Measurements from ENCODE around the gene NEDD4L. TPM values are rescaled to one million over a fixed set of nuclear protein-coding genes. Genes with fewer than 3 reads are reported as not detected.
A peak's percentile ranks its signal among the peaks of the same experiment; 100 is the strongest.

Gene NEDD4L
- total RNA-seq, 4 donors from 2014 or later, result 22.7 to 39.9 (median 34.7) TPM

DNA sequence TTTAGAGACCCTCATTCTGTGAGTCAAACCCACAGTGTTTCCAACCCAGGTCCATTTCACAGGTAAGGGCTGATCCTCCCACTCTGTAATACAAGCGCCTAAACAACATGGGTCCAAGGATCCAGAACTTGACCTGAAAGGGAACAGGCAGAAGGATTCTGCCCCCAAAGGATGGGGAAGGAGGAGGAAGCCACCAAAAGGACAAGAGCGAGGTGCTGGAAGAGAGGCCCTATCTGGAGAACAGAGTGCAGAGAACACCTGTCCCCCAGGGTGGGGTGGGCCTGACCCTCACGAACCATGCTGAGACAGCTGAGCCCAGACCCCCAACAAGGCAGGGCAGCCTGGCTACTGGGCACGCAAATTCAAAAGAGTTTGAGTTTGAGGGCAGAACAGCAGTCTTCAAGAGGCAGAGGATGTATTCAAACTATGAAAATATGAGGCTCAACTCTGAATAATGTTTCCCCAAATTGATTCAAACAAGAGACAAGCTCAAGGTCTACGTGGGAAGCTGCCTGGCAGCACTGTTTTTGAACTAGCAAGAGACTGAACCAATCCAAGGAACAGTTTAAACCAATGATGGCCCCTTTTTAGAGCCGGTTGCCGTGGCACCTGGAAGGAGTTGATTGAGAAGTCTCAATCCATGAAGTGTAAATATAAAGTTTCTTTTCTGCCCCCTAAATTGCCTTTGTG lies 372.1 kb downstream of the NEDD4L start:
- 90% methylated on average over 6 of the region's 7 CpGs for WGBS
- intact Hi-C loops (cut with DNase I), result no loop called here
- Histone ChIP-seq H3K36me3 (no peaks in the 10 kb centered on the region), H3K4me3 (no peak overlapping the region), H3K27me3 (no peaks in the 10 kb centered on the region), H3K4me1 (peaks cover 6 to 23% (median 19%) of the 10 kb centered on the region in 4 donors), H3K9me3 (no peaks in the 10 kb centered on the region), H3K27ac (replicated peaks in 1 of 4) (no peak overlapping the region)
- no peak for DNase-seq (ENCODE audit: extremely low spot score)
- TF ChIP-seq, protein P1, sequence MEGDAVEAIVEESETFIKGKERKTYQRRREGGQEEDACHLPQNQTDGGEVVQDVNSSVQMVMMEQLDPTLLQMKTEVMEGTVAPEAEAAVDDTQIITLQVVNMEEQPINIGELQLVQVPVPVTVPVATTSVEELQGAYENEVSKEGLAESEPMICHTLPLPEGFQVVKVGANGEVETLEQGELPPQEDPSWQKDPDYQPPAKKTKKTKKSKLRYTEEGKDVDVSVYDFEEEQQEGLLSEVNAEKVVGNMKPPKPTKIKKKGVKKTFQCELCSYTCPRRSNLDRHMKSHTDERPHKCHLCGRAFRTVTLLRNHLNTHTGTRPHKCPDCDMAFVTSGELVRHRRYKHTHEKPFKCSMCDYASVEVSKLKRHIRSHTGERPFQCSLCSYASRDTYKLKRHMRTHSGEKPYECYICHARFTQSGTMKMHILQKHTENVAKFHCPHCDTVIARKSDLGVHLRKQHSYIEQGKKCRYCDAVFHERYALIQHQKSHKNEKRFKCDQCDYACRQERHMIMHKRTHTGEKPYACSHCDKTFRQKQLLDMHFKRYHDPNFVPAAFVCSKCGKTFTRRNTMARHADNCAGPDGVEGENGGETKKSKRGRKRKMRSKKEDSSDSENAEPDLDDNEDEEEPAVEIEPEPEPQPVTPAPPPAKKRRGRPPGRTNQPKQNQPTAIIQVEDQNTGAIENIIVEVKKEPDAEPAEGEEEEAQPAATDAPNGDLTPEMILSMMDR (IDR thresholded peaks at IDR 0.05), result no peak
- TF ChIP-seq POLR2A (IDR thresholded peaks at IDR 0.05; ENCODE audit: low read depth) (no peak), EP300 (IDR thresholded peaks at IDR 0.05) (no peak), POLR2AphosphoS5 (IDR thresholded peaks at IDR 0.05) (no peak)

DNA sequence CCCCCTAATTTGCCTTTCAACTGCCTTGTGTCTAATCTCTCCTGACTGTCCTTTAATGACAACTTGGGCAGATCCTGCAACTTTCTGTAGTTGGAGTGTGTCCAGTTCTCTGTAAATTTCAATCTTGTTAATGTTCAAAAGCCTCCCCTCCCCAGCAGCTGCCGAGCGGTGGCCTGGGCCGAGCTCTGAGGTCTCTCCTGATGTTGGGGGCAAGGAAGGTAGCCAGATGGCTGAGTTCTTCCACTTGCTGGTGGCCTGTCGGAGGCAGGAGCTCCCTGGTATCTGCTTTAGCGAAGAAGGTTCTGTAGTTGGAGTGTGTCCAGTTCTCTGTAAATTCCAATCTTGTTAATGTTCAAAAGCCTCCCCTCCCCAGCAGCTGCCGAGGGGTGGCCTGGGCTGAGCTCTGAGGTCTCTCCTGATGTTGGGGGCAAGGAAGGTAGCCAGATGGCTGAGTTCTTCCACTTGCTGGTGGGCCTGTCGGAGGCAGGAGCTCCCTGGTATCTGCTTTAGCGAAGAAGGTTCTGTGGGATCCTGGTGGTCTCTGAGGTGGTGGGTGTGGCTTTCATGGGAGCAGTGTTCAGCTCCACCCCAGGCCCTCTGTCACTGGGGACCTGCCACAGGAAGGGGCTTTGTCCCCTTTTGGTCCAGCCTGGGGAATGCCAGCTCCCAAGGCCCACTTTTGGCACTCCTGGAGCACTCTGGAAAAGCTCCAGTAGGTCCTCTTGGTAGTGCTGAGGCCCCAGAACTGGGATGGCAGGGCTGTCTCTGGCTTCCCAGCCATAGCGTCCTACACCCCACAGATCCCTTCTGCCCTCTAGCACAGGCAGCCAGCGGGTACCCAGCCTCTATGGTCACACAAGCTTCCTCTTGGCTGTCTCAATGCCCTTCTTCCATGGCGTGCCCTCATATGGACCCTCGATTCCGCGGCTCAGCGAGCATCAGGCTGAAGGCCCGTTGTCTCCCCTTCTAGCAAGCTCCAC lies 373.0 kb downstream of the NEDD4L start:
- Histone ChIP-seq H3K4me1 (peaks cover 6 to 23% (median 19%) of the 10 kb centered on the region in 4 donors), H3K4me3 (no peak overlapping the region), H3K27ac (replicated peaks in 1 of 4) (peak overlapping the region; percentile 27 to 55 (median 44)), H3K36me3 (no peaks in the 10 kb centered on the region), H3K9me3 (no peaks in the 10 kb centered on the region), H3K27me3 (no peaks in the 10 kb centered on the region)
- 80% methylated on average over 16 of the region's 16 CpGs for WGBS
- no peak for DNase-seq (ENCODE audit: extremely low spot score)
- TF ChIP-seq POLR2A (IDR thresholded peaks at IDR 0.05; ENCODE audit: low read depth), result no peak
- TF ChIP-seq POLR2AphosphoS5 (IDR thresholded peaks at IDR 0.05), result no peak
- TF ChIP-seq EP300 (IDR thresholded peaks at IDR 0.05), result no peak
- TF ChIP-seq, protein P1 (IDR thresholded peaks at IDR 0.05), result no peak
- intact Hi-C loops (cut with DNase I), result no loop called here

DNA sequence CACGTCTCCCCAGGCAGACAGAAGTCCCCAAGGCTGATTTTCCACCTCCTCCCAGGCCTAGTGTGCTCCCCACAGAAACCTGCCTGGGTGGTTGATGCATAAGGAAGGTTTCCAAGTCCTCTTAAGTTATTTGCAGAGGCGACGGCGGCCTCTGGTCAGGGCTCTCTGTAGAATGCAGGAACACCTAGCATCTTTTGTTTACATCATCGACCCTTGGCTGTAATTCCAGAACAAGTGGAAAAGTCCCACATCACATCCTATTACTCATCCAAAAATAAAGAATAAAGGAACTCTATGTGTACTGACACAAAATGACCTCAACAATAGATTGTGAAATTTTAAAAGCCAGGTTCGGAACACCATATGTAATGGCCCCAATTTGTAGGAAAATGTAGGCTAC lies 373.7 kb downstream of the NEDD4L start:
- WGBS, result 58% methylated on average over 6 of the region's 6 CpGs
- no peak overlapping the region for H3K4me3 ChIP-seq
- no peak for DNase-seq (ENCODE audit: extremely low spot score)
- H3K27me3 ChIP-seq, result no peaks in the 10 kb centered on the region
- no peaks in the 10 kb centered on the region for H3K9me3 ChIP-seq
- H3K4me1 ChIP-seq, result peaks cover 6 to 23% (median 19%) of the 10 kb centered on the region in 4 donors
- no peaks in the 10 kb centered on the region for H3K36me3 ChIP-seq
- intact Hi-C loops (cut with DNase I), result no loop called here
- peak overlapping the region; percentile 27 to 55 (median 44) for H3K27ac ChIP-seq (replicated peaks in 1 of 4)
- TF ChIP-seq POLR2A (IDR thresholded peaks at IDR 0.05; ENCODE audit: low read depth) (no peak), POLR2AphosphoS5 (IDR thresholded peaks at IDR 0.05) (no peak), EP300 (IDR thresholded peaks at IDR 0.05) (no peak)
- TF ChIP-seq, protein P1 (IDR thresholded peaks at IDR 0.05), result no peak

DNA sequence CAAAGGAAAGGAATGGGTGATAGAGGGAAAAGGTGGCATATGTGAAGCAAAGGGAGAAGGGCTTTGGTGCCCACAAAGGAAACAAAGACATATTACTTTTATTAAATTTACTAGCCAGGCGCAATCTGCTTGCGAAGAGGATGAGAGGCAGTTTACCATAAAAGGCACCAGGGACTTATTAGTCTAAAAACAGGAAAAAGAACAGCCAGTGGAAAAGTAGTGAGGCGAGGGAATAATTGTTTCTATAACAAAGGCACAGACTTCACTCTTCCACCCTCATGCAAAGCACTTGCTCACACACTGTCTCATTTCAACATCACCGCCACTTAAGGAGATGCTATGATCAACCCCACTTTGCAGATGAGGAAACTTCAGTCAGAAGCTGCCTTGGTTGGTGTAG lies 374.3 kb downstream of the NEDD4L start:
- WGBS, result 96% methylated on average over 4 of the region's 4 CpGs
- intact Hi-C loops (cut with DNase I), result no loop called here
- Histone ChIP-seq H3K9me3 (no peaks in the 10 kb centered on the region), H3K27ac (replicated peaks in 1 of 4) (peak overlapping the region in 1 of 4 donors; percentile 27), H3K36me3 (no peaks in the 10 kb centered on the region), H3K4me1 (peaks cover 6 to 23% (median 19%) of the 10 kb centered on the region in 4 donors), H3K4me3 (no peak overlapping the region), H3K27me3 (no peaks in the 10 kb centered on the region)
- DNase-seq (ENCODE audit: extremely low spot score), result no peak
- no peak for TF ChIP-seq POLR2AphosphoS5 (IDR thresholded peaks at IDR 0.05)
- no peak for TF ChIP-seq EP300 (IDR thresholded peaks at IDR 0.05)
- TF ChIP-seq, protein P1 (IDR thresholded peaks at IDR 0.05), result no peak

All from esophagus muscularis mucosa (tissue), 4 donors.